Measurements from ENCODE around the gene RHOJ. TPM values are rescaled to one million over a fixed set of nuclear protein-coding genes. Genes with fewer than 3 reads are reported as not detected.

Gene RHOJ
- total RNA-seq (2022; extraction: Qiagen RNA extraction; ENCODE audit: low read depth) = not detected in 5 replicates

DNA sequence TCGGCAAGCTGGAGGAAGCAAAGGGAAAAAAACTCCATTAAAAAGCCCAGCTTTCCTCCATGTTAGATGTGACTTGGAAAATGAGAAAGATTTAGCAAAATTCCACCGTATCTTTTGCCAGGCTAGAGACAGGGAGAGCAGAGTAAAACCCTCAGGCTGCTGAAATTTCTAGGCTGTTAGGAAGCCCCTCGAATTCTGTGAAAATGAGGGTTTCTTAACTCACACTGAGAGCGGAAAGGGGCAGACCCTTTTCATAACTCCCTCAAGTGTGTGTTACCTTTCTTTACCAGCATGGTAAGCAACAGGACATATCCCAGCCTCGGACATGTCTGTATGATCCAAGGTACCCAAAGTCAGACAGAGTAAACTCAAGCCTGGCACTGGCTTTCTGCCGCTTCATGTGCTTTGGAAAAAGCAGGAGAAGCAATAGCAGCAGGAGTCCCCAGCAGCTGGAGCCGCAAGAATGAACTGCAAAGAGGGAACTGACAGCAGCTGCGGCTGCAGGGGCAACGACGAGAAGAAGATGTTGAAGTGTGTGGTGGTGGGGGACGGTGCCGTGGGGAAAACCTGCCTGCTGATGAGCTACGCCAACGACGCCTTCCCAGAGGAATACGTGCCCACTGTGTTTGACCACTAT lies at the start of gene RHOJ:
TSS of gene RHOJ (plus strand) at position 37 of the 637 bp plus-strand sequence. CDS start at position 464, 427 bp downstream.

DNA sequence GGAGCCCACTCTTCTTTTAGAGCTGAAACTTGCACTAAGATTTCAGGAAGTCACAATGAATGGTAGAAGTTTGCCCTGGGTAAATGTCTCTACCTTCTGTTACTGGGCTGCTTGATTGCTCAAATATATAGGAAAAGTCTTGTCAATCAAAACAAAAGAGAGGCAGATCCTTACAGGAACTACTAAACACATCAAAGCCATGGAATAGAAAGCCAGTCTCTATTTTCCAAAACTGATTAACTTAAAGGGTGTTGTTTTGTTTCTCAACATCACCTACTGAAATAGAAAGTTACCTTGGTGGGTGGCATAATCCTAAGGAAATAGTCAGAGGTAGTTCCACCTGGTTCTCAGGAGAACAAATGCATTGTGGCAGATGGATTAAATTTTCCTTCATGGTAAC lies 114.6 kb downstream of the RHOJ start, which contains the start of gene GPHB5:
TSS of gene GPHB5 (minus strand) at position 101 of the 400 bp plus-strand sequence. CDS start 1,086 bp downstream, outside the sequence.

Other genes with a start within 250 kb of the RHOJ start
- gene KCNH5, start 159.0 kb upstream of the RHOJ start, total RNA-seq (2022; extraction: Qiagen RNA extraction; ENCODE audit: low read depth) = 0.03 TPM in 1 of 5 replicates, not detected in the others
- gene GPHB5, start 114.5 kb downstream of the RHOJ start, total RNA-seq (2022; extraction: Qiagen RNA extraction; ENCODE audit: low read depth) = not detected in 5 replicates

Measured in A549 treated with RU486 at 1 μM for 4 hours (cell line).